SK-N-SH (cell line): ENCODE results near the gene SKP2. TPM values are rescaled to one million over a fixed set of nuclear protein-coding genes. Genes with fewer than 3 reads are reported as not detected.

Source experiments
- CTCF ChIA-PET: fragments of 300-600, 350-600 bp; formaldehyde crosslinking; extraction: SDS; loops from one replicate; lab custom pipeline; 2021; lab: Yijun Ruan, JAX
- POLR2A ChIA-PET: fragments of 350-600 bp; sonication (Branson Sonifier 250); formaldehyde crosslinking; extraction: SDS; loops from one replicate; lab custom pipeline; 2020; ENCODE audit warnings: antibody characterized with exemption, inconsistent platforms; lab: Yijun Ruan, JAX
- DNase-seq: peaks from one replicate; pipeline ENCODE4 v3.0.0; 2012
- H2AFZ ChIP-seq: fragments of 200-600 bp; sonication (generic); 2 replicates; pipeline ENCODE4 v1.8.1; 2016; ENCODE audit warnings: antibody characterized with exemption, mild to moderate bottlenecking, low read depth
- H3F3A ChIP-seq: fragments of 200-600 bp; sonication (generic); replicated peaks from 2 replicates; pipeline ENCODE3; 2016; ENCODE audit warnings: antibody characterized with exemption, mild to moderate bottlenecking; ENCODE audit not compliant: insufficient read depth
- H3K27ac ChIP-seq, 2 experiments: fragments of 200-500 bp in 1 of 2; fragments of 200-600 bp in 1 of 2; sonication (Bioruptor generic) in 1 of 2; sonication (generic), shearing (Covaris generic) in 1 of 2; 2 replicates each; pipeline versions ENCODE4 v1.5.1 to v1.6.1; 2014 to 2016; ENCODE audit warnings: low read depth in 2 of 2, inconsistent platforms in 1 of 2, low read length in 1 of 2, mild to moderate bottlenecking in 1 of 2, mixed read lengths in 1 of 2
- H3K27me3 ChIP-seq: fragments of 200-600 bp; sonication (generic), shearing (Covaris generic); 2 replicates; pipeline ENCODE4 v1.6.1; 2016; ENCODE audit warnings: mixed run types; ENCODE audit not compliant: insufficient read depth
- H3K36me3 ChIP-seq, 2 experiments: fragments of 200-500 bp in 1 of 2; fragments of 200-600 bp in 1 of 2; sonication (Bioruptor generic) in 1 of 2; sonication (generic) in 1 of 2; replicated peaks in 1 of 2; 2 replicates each; pipeline versions ENCODE3 to v1.5.1; 2014 to 2016; ENCODE audit warnings: low read length in 1 of 2, mild to moderate bottlenecking in 1 of 2; ENCODE audit not compliant: insufficient read depth in 2 of 2, control insufficient read depth in 1 of 2
- H3K4me1 ChIP-seq, 2 experiments: fragments of 200-500 bp in 1 of 2; fragments of 200-600 bp in 1 of 2; sonication (Bioruptor generic) in 1 of 2; sonication (generic), shearing (Covaris generic) in 1 of 2; 2 replicates each; pipeline versions ENCODE4 v1.5.1 to v1.6.1; 2014 to 2016; ENCODE audit warnings: low read depth in 1 of 2, low read length in 1 of 2, mixed run types in 1 of 2; ENCODE audit not compliant: insufficient read depth in 2 of 2, control insufficient read depth in 1 of 2
- H3K4me2 ChIP-seq: fragments of 200-600 bp; sonication (generic), shearing (Covaris generic); 2 replicates; pipeline ENCODE4 v1.6.1; 2017; ENCODE audit warnings: mixed run types
- H3K4me3 ChIP-seq, 2 experiments: fragments of 200-500 bp in 1 of 2; fragments of 200-600 bp in 1 of 2; sonication (Bioruptor generic) in 1 of 2; sonication (generic), shearing (Covaris generic) in 1 of 2; 2 replicates each; pipeline versions ENCODE4 v1.5.1 to v1.8.1; 2014 to 2016; ENCODE audit warnings: low read depth in 2 of 2, inconsistent platforms in 1 of 2, low read length in 1 of 2, mild to moderate bottlenecking in 1 of 2, mixed read lengths in 1 of 2, moderate library complexity in 1 of 2
- H3K79me2 ChIP-seq: fragments of 200-600 bp; sonication (generic); 2 replicates; pipeline ENCODE4 v1.8.1; 2017; ENCODE audit warnings: mild to moderate bottlenecking; ENCODE audit not compliant: insufficient read depth
- H3K9ac ChIP-seq: fragments of 200-600 bp; sonication (generic); 2 replicates; pipeline ENCODE4 v1.6.1; 2017; ENCODE audit warnings: mixed run types
- H3K9me2 ChIP-seq: fragments of 200-600 bp; sonication (generic); 2 replicates; pipeline ENCODE4 v1.6.1; 2017; ENCODE audit warnings: mixed run types
- H3K9me3 ChIP-seq: fragments of 200-600 bp; sonication (generic); 2 replicates; pipeline ENCODE4 v1.6.1; 2017; ENCODE audit warnings: mixed run types, mild to moderate bottlenecking, moderate library complexity
- H4K20me1 ChIP-seq: fragments of 200-600 bp; sonication (generic); 2 replicates; pipeline ENCODE4 v1.6.1; 2017; ENCODE audit warnings: mild to moderate bottlenecking, mixed run types; ENCODE audit not compliant: insufficient read depth
- ELF1 ChIP-seq: IDR thresholded peaks from 2 replicates; pipeline ENCODE4 v1.4.0; 2012
- EP300 ChIP-seq, 2 experiments: IDR thresholded peaks; 2 replicates each; pipeline versions ENCODE4 v1.4.0 to v1.6.1; 2012; ENCODE audit warnings: borderline replicate concordance in 1 of 2, low read depth in 1 of 2, low read length in 1 of 2
- EZH2phosphoT487 ChIP-seq: fragments of 200-600 bp; sonication (generic); IDR thresholded peaks from 2 replicates; pipeline ENCODE4 v1.6.1; 2017; ENCODE audit warnings: low read depth, mixed run types, mild to moderate bottlenecking, antibody characterized with exemption, moderate library complexity, borderline replicate concordance
- FOSL2 ChIP-seq: IDR thresholded peaks from 2 replicates; pipeline ENCODE4 v1.4.0; 2012; ENCODE audit warnings: low read depth, mild to moderate bottlenecking, moderate library complexity, borderline replicate concordance
- FOXJ3 ChIP-seq: sonication (generic); formaldehyde crosslinking; IDR thresholded peaks from 2 replicates; pipeline ENCODE4 v1.5.1; 2020; ENCODE audit warnings: mild to moderate bottlenecking, missing genetic modification reagents
- FOXM1 ChIP-seq: IDR thresholded peaks from 2 replicates; pipeline ENCODE4 v1.4.0; 2012; ENCODE audit warnings: low read depth, mild to moderate bottlenecking
- JUND ChIP-seq: IDR thresholded peaks from 2 replicates; pipeline ENCODE4 v1.4.0; 2012
- MAX ChIP-seq: IDR thresholded peaks from 2 replicates; pipeline ENCODE4 v1.4.0; 2012; ENCODE audit warnings: low read depth
- MEF2A ChIP-seq: IDR thresholded peaks from 2 replicates; pipeline ENCODE4 v1.4.0; 2012; ENCODE audit warnings: low read depth, borderline replicate concordance
- MXI1 ChIP-seq: IDR thresholded peaks from 2 replicates; pipeline ENCODE4 v1.6.1; 2012; ENCODE audit warnings: mild to moderate bottlenecking, low read depth, low read length, improper control_type of control experiment
- NRF1 ChIP-seq: IDR thresholded peaks from 2 replicates; pipeline ENCODE4 v1.6.1; 2012; ENCODE audit warnings: low read depth, mild to moderate bottlenecking, low read length
- PBX3 ChIP-seq: IDR thresholded peaks from 2 replicates; pipeline ENCODE4; 2012
- RAD21 ChIP-seq: IDR thresholded peaks from 2 replicates; pipeline ENCODE4 v1.6.1; 2012; ENCODE audit warnings: mild to moderate bottlenecking, low read length
- RCOR1 ChIP-seq: fragments of 150-350 bp; IDR thresholded peaks from 2 replicates; pipeline ENCODE4 v1.6.1; 2017; ENCODE audit warnings: antibody characterized with exemption, low read length
- RFX5 ChIP-seq: IDR thresholded peaks from 2 replicates; pipeline ENCODE4 v1.6.1; 2012; ENCODE audit warnings: mild to moderate bottlenecking, improper control_type of control experiment, low read length
- SIN3A ChIP-seq: IDR thresholded peaks from 2 replicates; pipeline ENCODE4 v1.6.1; 2012; ENCODE audit warnings: low read depth, mild to moderate bottlenecking, low read length, moderate library complexity, borderline replicate concordance
- SMC3 ChIP-seq: IDR thresholded peaks from 2 replicates; pipeline ENCODE4 v1.6.1; 2012; ENCODE audit warnings: low read depth, low read length, improper control_type of control experiment
- TAF1 ChIP-seq: IDR thresholded peaks from 2 replicates; pipeline ENCODE4 v1.6.1; 2012; ENCODE audit warnings: low read depth, mild to moderate bottlenecking, low read length, moderate library complexity, borderline replicate concordance
- TEAD4 ChIP-seq: IDR thresholded peaks from 2 replicates; pipeline ENCODE4 v1.4.0; 2012; ENCODE audit warnings: mild to moderate bottlenecking, borderline replicate concordance; ENCODE audit not compliant: insufficient read depth
- USF1 ChIP-seq: IDR thresholded peaks from 2 replicates; pipeline ENCODE4 v1.4.0; 2012; ENCODE audit warnings: low read depth, borderline replicate concordance
- YY1 ChIP-seq: IDR thresholded peaks from 2 replicates; pipeline ENCODE4 v1.4.0; 2012; ENCODE audit warnings: low read depth, mild to moderate bottlenecking
- ZBTB33 ChIP-seq: IDR thresholded peaks from 2 replicates; pipeline ENCODE4 v1.4.0; 2012; ENCODE audit warnings: low read depth, borderline replicate concordance
- WGBS: methylation state at CpG from one replicate; pipeline ENCODE4 v1.1.6; 2017; ENCODE audit warnings: low lambda C conversion rate; 5-methylcytosine and 5-hydroxymethylcytosine counted together
- polyA plus RNA-seq, 3 experiments: library from polyadenylated mRNA; depleted of rRNA; stranded (reverse); fragments of >200 nt; gene quantifications; 2 replicates each; pipeline ENCODE4 v1.2.3, GENCODE V29; 2012

Gene SKP2
- polyA plus RNA-seq, 1 of the 3 experiments (the other 2 are of a cell fraction): 12.4 TPM

GRCh38 chr5:36108758-36109460 lies 43.0 kb upstream of the SKP2 start:
- no peaks in the 10 kb centered on the region for H3K9me2 ChIP-seq
- no peaks in the 10 kb centered on the region for H3K27me3 ChIP-seq
- no peaks in the 10 kb centered on the region; a peak in 1 of 4 replicates for H3K4me1 ChIP-seq
- H3K79me2 ChIP-seq: no peaks in the 10 kb centered on the region
- no peak overlapping the region for H3K4me3 ChIP-seq
- H2AFZ ChIP-seq: no peak overlapping the region
- TF ChIP-seq YY1: no peak
- TF ChIP-seq MAX: no peak
- TF ChIP-seq SIN3A: no peak
- TF ChIP-seq NRF1: no peak
- TF ChIP-seq RAD21: no peak
- TF ChIP-seq MEF2A: no peak
- TF ChIP-seq RFX5: no peak
- TF ChIP-seq SMC3: no peak
- no peak for TF ChIP-seq MXI1
- TF ChIP-seq EZH2phosphoT487: no peak
- no peak for TF ChIP-seq RCOR1
- no peak for TF ChIP-seq FOXJ3 (CRISPR knock-in tag)
- TF ChIP-seq PBX3: no peak
- ChIA-PET POLR2A (no interaction called here), CTCF (interaction anchor here (1.5 kb wide), 1 partner anchor 11 kb away, joined by 3 read pairs; no protein-coding TSS in a partner anchor)
- H3F3A ChIP-seq: no peaks in the 10 kb centered on the region
- H3K36me3 ChIP-seq: peaks cover 28 to 43% of the 10 kb centered on the region in 2 experiments
- no peak overlapping the region for H3K27ac ChIP-seq
- H3K4me2 ChIP-seq: no peak overlapping the region
- no peak for DNase-seq
- no peak overlapping the region for H3K9ac ChIP-seq
- WGBS: 63% methylated on average over 3 of the region's 3 CpGs
- H3K9me3 ChIP-seq: no peaks in the 10 kb centered on the region
- H4K20me1 ChIP-seq: no peaks in the 10 kb centered on the region

- no peak for TF ChIP-seq ZBTB33
- no peak for TF ChIP-seq SIN3A
- TF ChIP-seq JUND: no peak
- no peak for TF ChIP-seq FOXM1
- no peak for TF ChIP-seq EP300 (IDR thresholded peaks at IDR 0.05; ENCODE audit: borderline replicate concordance in 1 of 2, low read depth in 1 of 2, low read length in 1 of 2)
- TF ChIP-seq TAF1: no peak
- no peak for TF ChIP-seq RAD21
- TF ChIP-seq USF1: no peak
- TF ChIP-seq NRF1: no peak
- TF ChIP-seq TEAD4: no peak
- no peak for TF ChIP-seq ELF1
- no peak for TF ChIP-seq SMC3
- no peak for TF ChIP-seq FOSL2
- 98% methylated on average over 1 of the region's 1 CpG for WGBS
- no peak for DNase-seq
- ChIA-PET CTCF (interaction anchor here (0.9 kb wide), 1 partner anchor 32 kb away, joined by 4 read pairs; no protein-coding TSS in a partner anchor), POLR2A (no interaction called here)
- H3K9ac ChIP-seq: no peak overlapping the region
- H3K27ac ChIP-seq: no peak overlapping the region
- H2AFZ ChIP-seq: no peak overlapping the region
- H3K79me2 ChIP-seq: no peaks in the 10 kb centered on the region
- no peaks in the 10 kb centered on the region for H3K9me3 ChIP-seq
- no peaks in the 10 kb centered on the region for H3K9me2 ChIP-seq
- no peak overlapping the region for H3K4me2 ChIP-seq
- H3F3A ChIP-seq: no peaks in the 10 kb centered on the region
- no peaks in the 10 kb centered on the region for H4K20me1 ChIP-seq
- H3K36me3 ChIP-seq: peaks cover 21 to 48% of the 10 kb centered on the region in 2 experiments
- no peaks in the 10 kb centered on the region for H3K27me3 ChIP-seq
- no peak overlapping the region for H3K4me3 ChIP-seq
- no peaks in the 10 kb centered on the region; a peak in 1 of 4 replicates for H3K4me1 ChIP-seq
Observed at GRCh38 chr5:36111238-36111637, 40.7 kb upstream of the SKP2 start.
